GM19240 (cell line): ENCODE measurements around the gene PSMD6.

Source experiments
- DNase-seq: peaks from one replicate; pipeline ENCODE4 v3.0.0; 2011; ENCODE audit warnings: low spot score; ENCODE audit not compliant: insufficient read length

The PSMD6 gene

GRCh38 chr3:64009528-64009927 is 13.8 kb downstream of the PSMD6 start:
- no peak for DNase-seq

- DNase-seq = no peak
Observed at GRCh38 chr3:64008487-64009351, 14.6 kb downstream of the PSMD6 start.

- DNase-seq = no peak
Observed at GRCh38 chr3:64008017-64008416, 15.3 kb downstream of the PSMD6 start.

GRCh38 chr3:64003589-64003988 is 19.7 kb downstream of the PSMD6 start:
- no peak for DNase-seq

GRCh38 chr3:64002233-64002632 is 21.1 kb downstream of the PSMD6 start:
- no peak for DNase-seq

GRCh38 chr3:64000453-64001055 is 22.7 kb downstream of the PSMD6 start:
- no peak for DNase-seq

GRCh38 chr3:63998852-63999754 is 24.2 kb downstream of the PSMD6 start:
- no peak for DNase-seq

- DNase-seq = no peak
Observed at GRCh38 chr3:63995086-63995485, 28.2 kb downstream of the PSMD6 start.

- DNase-seq = peak; percentile 28
Observed at GRCh38 chr3:63993653-63994079, 29.6 kb downstream of the PSMD6 start.

GRCh38 chr3:63992516-63993209 is 30.6 kb downstream of the PSMD6 start:
- DNase-seq = no peak

GRCh38 chr3:63991666-63992065 is 31.6 kb downstream of the PSMD6 start:
- DNase-seq = no peak

GRCh38 chr3:63990733-63991132 is 32.6 kb downstream of the PSMD6 start:
- no peak for DNase-seq

- DNase-seq = no peak
Observed at GRCh38 chr3:63990204-63990603, 33.1 kb downstream of the PSMD6 start.

GRCh38 chr3:63988943-63989342 is 34.4 kb downstream of the PSMD6 start:
- DNase-seq = no peak

GRCh38 chr3:63986831-63987230 is 36.5 kb downstream of the PSMD6 start:
- no peak for DNase-seq

- no peak for DNase-seq
Observed at GRCh38 chr3:63986146-63986545, 37.1 kb downstream of the PSMD6 start.

- DNase-seq = no peak
Observed at GRCh38 chr3:63984391-63984790, 38.9 kb downstream of the PSMD6 start.

GRCh38 chr3:63981980-63982379 is 41.3 kb downstream of the PSMD6 start:
- no peak for DNase-seq

- DNase-seq = no peak
Observed at GRCh38 chr3:63980830-63981498, 42.3 kb downstream of the PSMD6 start.

GRCh38 chr3:63980019-63980418 is 43.3 kb downstream of the PSMD6 start:
- DNase-seq = no peak
